GM12878 (cell line): Measurements from ENCODE around the gene RAMP1.

Experiments used
- CBX3 ChIP-seq: fragments of 200-600 bp; sonication (generic); IDR thresholded peaks from 2 replicates; pipeline ENCODE4 v1.6.1; 2016; ENCODE audit warnings: low read depth, borderline replicate concordance
- EP300 ChIP-seq, 2 experiments: fragments of 150-350 bp in 1 of 2; IDR thresholded peaks; 2 replicates each; pipeline ENCODE4 v1.6.1; 2011 to 2012; ENCODE audit warnings: low read depth in 2 of 2, low read length in 2 of 2, borderline replicate concordance in 1 of 2, improper control_type of control experiment in 1 of 2, inconsistent platforms in 1 of 2; ENCODE audit not compliant: control insufficient read depth in 1 of 2
- JUND ChIP-seq: IDR thresholded peaks from 2 replicates; pipeline ENCODE4 v1.6.1; 2012; ENCODE audit warnings: low read depth, mild to moderate bottlenecking, low read length, improper control_type of control experiment, moderate library complexity
- POLR2AphosphoS5 ChIP-seq: IDR thresholded peaks from 2 replicates; pipeline ENCODE4 v1.6.1; 2011; ENCODE audit warnings: mild to moderate bottlenecking, low read length, inconsistent platforms
- RBBP5 ChIP-seq: fragments of 200-600 bp; sonication (generic); conservative IDR thresholded peaks from 2 replicates; pipeline ENCODE4 v1.6.1; 2016
- SMC3 ChIP-seq: IDR thresholded peaks from 2 replicates; pipeline ENCODE4 v1.6.1; 2011; ENCODE audit warnings: low read length, improper control_type of control experiment, borderline replicate concordance
- YY1 ChIP-seq: IDR thresholded peaks from 2 replicates; pipeline ENCODE4 v1.6.1; 2011; ENCODE audit warnings: low read depth, mild to moderate bottlenecking, low read length
- TF ChIP-seq, protein P1 (sequence below): fragments of 450-650 bp; conservative IDR thresholded peaks from 2 replicates; pipeline ENCODE4 v1.6.1; 2017; ENCODE audit warnings: mild to moderate bottlenecking, moderate library complexity
- TF ChIP-seq, protein P2 (sequence below): fragments of 450-650 bp; IDR thresholded peaks from 2 replicates; pipeline ENCODE4 v1.6.1; 2017; ENCODE audit warnings: mild to moderate bottlenecking, moderate library complexity
- TF ChIP-seq, protein P3 (sequence below): IDR thresholded peaks from 2 replicates; pipeline ENCODE4 v1.6.1; 2012; ENCODE audit warnings: low read depth, low read length, improper control_type of control experiment
- TF ChIP-seq, protein P4 (sequence below): IDR thresholded peaks from 2 replicates; pipeline ENCODE4 v1.6.1; 2011; ENCODE audit warnings: borderline replicate concordance, low read depth, mild to moderate bottlenecking, moderate library complexity, mixed read lengths, low read length; ENCODE audit not compliant: insufficient read depth; ENCODE audit errors: extremely low read length
- TF ChIP-seq, protein P5 (sequence below), 3 experiments: IDR thresholded peaks in 2 of 3; conservative IDR thresholded peaks in 1 of 3; 2 replicates each; pipeline ENCODE4 v1.5.1; 2011; ENCODE audit warnings: low read depth in 3 of 3, low read length in 3 of 3, mild to moderate bottlenecking in 3 of 3, control low read depth in 2 of 3, moderate library complexity in 2 of 3, inconsistent platforms in 1 of 3, mixed read lengths in 1 of 3; ENCODE audit not compliant: control insufficient read depth in 2 of 3, insufficient read depth in 1 of 3; ENCODE audit errors: extremely low read depth in 1 of 3

DNA sequence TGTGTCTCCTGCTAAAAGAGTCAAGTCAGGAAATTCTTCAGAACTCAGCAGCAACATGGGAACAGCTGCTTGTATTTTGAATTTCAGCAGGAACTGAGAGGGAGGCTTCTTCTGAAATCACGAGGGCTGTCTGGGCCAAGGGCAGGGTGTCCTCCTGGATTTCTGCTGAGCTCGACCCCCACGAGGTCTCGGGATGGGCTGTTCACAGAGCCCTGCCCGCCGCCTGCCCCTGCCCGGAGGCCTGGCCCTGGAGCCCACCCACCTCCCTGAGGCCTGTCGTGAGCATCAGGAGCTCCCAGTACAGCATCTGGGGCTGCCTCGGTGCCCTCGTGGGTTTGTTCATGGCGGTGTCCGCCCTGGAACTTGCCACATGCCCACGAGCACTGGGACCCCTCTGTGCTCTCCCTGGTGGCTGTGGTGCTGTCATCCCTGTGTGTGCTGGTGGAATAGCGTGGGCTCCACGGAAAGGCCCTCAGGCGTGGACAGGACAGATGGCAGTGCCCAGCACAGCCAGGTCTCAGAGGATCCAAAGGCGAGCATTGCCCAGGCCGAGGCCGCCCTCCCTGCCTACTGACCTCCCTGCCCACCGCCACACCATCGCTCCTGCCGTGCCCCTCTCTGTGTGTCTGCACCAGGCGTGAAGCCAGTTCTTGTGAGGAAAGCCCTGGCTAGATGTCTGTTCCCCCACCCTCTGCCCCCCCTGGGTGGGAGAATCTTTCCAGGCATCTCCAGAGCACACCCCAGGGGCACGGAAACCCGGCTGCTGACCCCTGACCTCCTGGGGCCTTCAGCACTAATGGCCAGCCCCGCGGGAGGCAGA is 25.9 kb downstream of the RAMP1 start:
- TF ChIP-seq CBX3 (no peak), YY1 (no peak), EP300 (IDR thresholded peaks at IDR 0.05; ENCODE audit: borderline replicate concordance in 1 of 2, control insufficient read depth in 1 of 2, low read depth in 2 of 2, low read length in 2 of 2) (no peak), POLR2AphosphoS5 (no peak), SMC3 (no peak), RBBP5 (no peak), JUND (no peak)
- TF ChIP-seq, protein P1, sequence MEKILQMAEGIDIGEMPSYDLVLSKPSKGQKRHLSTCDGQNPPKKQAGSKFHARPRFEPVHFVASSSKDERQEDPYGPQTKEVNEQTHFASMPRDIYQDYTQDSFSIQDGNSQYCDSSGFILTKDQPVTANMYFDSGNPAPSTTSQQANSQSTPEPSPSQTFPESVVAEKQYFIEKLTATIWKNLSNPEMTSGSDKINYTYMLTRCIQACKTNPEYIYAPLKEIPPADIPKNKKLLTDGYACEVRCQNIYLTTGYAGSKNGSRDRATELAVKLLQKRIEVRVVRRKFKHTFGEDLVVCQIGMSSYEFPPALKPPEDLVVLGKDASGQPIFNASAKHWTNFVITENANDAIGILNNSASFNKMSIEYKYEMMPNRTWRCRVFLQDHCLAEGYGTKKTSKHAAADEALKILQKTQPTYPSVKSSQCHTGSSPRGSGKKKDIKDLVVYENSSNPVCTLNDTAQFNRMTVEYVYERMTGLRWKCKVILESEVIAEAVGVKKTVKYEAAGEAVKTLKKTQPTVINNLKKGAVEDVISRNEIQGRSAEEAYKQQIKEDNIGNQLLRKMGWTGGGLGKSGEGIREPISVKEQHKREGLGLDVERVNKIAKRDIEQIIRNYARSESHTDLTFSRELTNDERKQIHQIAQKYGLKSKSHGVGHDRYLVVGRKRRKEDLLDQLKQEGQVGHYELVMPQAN, result no peak
- TF ChIP-seq, protein P2, sequence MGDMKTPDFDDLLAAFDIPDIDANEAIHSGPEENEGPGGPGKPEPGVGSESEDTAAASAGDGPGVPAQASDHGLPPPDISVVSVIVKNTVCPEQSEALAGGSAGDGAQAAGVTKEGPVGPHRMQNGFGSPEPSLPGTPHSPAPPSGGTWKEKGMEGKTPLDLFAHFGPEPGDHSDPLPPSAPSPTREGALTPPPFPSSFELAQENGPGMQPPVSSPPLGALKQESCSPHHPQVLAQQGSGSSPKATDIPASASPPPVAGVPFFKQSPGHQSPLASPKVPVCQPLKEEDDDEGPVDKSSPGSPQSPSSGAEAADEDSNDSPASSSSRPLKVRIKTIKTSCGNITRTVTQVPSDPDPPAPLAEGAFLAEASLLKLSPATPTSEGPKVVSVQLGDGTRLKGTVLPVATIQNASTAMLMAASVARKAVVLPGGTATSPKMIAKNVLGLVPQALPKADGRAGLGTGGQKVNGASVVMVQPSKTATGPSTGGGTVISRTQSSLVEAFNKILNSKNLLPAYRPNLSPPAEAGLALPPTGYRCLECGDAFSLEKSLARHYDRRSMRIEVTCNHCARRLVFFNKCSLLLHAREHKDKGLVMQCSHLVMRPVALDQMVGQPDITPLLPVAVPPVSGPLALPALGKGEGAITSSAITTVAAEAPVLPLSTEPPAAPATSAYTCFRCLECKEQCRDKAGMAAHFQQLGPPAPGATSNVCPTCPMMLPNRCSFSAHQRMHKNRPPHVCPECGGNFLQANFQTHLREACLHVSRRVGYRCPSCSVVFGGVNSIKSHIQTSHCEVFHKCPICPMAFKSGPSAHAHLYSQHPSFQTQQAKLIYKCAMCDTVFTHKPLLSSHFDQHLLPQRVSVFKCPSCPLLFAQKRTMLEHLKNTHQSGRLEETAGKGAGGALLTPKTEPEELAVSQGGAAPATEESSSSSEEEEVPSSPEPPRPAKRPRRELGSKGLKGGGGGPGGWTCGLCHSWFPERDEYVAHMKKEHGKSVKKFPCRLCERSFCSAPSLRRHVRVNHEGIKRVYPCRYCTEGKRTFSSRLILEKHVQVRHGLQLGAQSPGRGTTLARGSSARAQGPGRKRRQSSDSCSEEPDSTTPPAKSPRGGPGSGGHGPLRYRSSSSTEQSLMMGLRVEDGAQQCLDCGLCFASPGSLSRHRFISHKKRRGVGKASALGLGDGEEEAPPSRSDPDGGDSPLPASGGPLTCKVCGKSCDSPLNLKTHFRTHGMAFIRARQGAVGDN, result no peak
- TF ChIP-seq, protein P3, sequence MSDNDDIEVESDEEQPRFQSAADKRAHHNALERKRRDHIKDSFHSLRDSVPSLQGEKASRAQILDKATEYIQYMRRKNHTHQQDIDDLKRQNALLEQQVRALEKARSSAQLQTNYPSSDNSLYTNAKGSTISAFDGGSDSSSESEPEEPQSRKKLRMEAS, result no peak
- TF ChIP-seq, protein P4, sequence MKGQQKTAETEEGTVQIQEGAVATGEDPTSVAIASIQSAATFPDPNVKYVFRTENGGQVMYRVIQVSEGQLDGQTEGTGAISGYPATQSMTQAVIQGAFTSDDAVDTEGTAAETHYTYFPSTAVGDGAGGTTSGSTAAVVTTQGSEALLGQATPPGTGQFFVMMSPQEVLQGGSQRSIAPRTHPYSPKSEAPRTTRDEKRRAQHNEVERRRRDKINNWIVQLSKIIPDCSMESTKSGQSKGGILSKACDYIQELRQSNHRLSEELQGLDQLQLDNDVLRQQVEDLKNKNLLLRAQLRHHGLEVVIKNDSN, result no peak
- TF ChIP-seq, protein P5, sequence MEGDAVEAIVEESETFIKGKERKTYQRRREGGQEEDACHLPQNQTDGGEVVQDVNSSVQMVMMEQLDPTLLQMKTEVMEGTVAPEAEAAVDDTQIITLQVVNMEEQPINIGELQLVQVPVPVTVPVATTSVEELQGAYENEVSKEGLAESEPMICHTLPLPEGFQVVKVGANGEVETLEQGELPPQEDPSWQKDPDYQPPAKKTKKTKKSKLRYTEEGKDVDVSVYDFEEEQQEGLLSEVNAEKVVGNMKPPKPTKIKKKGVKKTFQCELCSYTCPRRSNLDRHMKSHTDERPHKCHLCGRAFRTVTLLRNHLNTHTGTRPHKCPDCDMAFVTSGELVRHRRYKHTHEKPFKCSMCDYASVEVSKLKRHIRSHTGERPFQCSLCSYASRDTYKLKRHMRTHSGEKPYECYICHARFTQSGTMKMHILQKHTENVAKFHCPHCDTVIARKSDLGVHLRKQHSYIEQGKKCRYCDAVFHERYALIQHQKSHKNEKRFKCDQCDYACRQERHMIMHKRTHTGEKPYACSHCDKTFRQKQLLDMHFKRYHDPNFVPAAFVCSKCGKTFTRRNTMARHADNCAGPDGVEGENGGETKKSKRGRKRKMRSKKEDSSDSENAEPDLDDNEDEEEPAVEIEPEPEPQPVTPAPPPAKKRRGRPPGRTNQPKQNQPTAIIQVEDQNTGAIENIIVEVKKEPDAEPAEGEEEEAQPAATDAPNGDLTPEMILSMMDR (IDR thresholded peaks at IDR 0.05 in 2 of 3, conservative IDR thresholded peaks at IDR 0.05 in 1 of 3; ENCODE audit: control insufficient read depth in 2 of 3, extremely low read depth in 1 of 3, insufficient read depth in 1 of 3, low read depth in 3 of 3, low read length in 3 of 3), result no peak
